HG02678 (cell line): ENCODE results near the gene GATA2.

ENCODE experiments used
- ATAC-seq: cut with Tn5 transposase; IDR thresholded peaks from one replicate; pipeline ENCODE4 v1.9.1; 2021; ENCODE audit warnings: mild to moderate bottlenecking, moderate library complexity; ENCODE audit not compliant: unreplicated experiment

GATA2 gene

DNA sequence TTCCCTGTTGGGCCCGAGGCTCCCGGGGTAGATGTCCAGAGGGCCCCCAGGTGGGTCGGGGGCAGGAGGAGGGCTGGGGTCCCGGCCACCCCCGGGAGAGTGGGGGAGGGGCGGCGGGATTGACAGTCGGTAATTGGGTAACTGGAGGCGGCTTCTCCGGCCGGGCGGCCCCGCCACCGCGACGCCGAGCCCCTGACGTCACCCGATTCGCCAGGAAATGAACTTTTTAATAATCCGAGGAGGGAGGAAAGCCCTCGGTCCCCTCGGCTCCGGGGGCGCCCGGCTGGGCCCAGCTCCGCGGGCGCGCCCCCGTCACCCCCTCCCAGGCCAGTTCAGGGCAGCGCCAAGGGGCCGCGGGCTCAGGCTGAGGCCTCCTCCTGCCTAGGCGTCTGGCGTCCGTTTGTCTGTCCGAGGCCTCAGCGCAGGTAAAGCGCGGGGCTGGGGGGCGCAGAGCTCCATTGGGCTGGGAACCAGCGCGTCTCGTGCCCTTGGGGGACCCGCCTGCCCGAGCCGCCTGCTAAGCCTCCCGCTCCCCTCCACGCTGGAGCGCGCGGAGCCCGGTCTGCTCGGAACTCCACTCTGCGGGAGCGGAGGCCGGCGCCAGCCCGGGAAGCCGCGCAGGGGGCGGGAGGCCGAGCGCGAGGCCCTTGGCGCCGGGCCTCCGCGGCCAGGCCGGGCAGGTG is 3.9 kb downstream of the GATA2 start:
- ATAC-seq, result no peak

GRCh38 chr3:128488636-128488990 is 4.4 kb downstream of the GATA2 start:
- no peak for ATAC-seq

GRCh38 chr3:128487813-128488635 is 5.0 kb downstream of the GATA2 start:
- ATAC-seq, result no peak

GRCh38 chr3:128487538-128487812 is 5.5 kb downstream of the GATA2 start:
- ATAC-seq, result no peak

- ATAC-seq, result no peak
Measured at GRCh38 chr3:128486681-128487537, 6.1 kb downstream of the GATA2 start.

GRCh38 chr3:128486205-128486628 is 6.8 kb downstream of the GATA2 start:
- no peak for ATAC-seq

DNA sequence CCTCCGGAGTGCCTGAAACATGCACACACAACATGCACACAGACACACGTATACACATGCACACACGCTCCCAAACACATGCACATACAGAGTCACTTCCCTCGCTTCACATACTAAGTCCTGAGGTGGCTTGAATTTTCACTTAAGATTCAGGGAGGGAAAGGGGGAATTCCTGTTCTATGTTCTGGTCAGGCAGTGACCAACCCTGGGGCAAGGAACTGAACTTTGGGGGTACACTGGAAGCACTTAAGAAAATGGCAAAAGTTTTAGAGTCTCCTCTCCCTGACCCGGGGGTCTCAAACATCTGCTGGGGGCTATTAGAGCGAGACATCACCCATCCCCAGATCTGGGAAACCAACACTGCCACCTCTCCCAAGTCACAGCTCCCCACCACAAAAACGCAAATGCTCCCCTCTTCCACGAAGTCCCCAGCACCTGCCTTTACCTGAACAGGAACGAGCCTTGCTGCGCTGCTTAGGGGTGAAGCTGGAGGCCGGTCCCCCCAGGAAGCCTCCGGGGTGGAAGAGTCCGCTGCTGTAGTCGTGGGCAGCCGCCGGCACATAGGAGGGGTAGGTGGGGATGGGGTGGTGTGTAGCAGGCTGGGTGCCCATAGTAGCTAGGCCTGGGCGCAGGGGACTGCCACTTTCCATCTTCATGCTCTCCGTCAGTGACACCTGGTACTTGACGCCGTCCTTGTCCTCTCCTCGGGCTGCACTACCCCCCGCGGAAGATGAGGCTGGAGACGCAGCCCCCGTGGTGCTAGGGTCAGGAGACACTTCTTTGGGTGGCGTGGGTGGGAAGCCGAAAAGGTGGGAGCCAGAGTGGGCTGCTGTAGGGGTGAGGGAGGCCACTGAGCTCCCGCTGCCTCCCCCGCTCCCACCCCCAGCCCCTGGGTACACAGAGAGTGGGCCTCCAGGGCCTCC is 7.5 kb downstream of the GATA2 start:
- ATAC-seq, result no peak

DNA sequence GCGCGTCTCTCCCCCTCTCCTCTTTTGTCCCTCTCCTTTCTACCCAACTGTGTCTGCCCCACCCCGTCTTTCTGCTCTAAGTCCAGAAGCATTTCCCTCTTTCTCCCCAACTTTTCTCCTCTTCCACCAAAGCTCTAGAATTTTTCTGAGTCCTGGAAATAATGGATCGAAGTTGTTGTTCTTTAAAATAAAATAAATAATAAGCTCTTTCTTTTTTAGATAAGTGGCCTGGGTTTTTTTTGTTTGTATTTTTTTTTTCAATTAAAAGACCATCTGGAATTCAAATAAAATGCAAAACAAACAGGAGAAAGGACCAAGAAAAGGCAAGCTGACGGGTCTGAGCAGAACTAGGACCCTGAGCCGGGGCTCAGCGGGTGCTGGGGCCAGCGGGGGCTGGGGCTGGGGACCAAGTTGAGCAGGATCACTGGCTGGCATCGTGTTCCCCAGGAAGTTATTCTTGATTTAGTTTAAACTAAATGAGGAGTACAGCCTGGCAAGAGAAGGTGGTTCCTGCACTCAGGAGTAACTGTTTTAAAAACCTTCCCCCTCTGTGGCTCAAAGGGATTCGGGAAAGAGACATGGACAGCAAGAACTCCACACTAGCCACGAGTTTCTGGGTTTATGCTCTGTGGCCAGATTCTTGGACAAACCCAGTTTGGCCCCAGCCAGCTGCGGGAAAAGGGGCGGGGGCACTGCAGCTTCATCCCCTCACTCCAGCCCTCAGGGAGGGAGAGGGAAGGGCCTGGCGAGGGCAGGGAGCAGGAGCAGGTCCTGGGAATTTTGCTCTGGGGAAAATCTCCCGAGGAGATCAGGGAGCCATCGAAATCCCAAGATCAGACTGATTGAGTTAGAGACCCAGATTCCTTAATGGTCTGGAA is 8.4 kb downstream of the GATA2 start:
- ATAC-seq, result no peak

GRCh38 chr3:128483657-128484403 is 9.2 kb downstream of the GATA2 start:
- ATAC-seq, result no peak

GRCh38 chr3:128482666-128483656 is 10.0 kb downstream of the GATA2 start:
- no peak for ATAC-seq

DNA sequence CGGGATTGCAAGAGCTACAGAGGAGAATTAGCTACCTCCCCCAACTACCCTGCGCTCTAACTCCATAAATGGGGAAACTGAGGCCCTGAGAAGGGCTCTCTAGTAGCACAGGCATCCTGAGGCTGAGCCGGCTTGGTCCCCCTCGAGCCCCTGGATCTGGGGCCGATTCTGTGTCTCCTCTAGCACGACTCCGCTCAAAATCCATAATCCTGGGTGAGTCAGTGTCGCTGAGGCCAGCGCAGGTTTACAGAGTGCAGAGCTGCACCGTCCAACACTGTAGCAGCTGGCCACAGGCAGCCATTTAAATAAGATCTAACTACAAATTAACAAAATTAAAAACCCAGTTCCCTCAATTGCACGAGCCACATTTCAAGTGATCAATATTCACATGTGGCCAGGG is 10.8 kb downstream of the GATA2 start:
- no peak for ATAC-seq

DNA sequence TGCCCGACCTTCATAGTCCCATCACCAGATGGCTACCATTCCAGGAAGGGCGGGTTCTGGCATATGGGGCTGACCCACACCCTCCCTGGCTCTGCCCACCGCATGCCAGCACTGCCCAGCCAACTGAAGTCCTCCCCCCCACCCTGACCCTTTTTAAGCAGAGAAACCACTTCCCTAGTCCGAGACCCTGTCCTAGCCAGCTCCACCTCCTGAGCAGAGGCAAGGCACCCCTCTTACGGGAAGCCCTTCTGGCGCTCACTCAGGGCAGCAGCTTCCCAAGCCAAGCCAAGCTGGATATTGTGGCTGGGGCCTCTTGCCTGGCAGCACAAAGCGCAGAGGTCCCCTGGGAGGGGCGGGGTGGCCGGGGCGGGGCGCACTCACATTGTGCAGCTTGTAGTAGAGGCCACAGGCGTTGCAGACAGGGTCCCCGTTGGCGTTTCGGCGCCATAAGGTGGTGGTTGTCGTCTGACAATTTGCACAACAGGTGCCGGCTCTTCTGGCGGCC is 11.5 kb downstream of the GATA2 start:
- no peak for ATAC-seq

DNA sequence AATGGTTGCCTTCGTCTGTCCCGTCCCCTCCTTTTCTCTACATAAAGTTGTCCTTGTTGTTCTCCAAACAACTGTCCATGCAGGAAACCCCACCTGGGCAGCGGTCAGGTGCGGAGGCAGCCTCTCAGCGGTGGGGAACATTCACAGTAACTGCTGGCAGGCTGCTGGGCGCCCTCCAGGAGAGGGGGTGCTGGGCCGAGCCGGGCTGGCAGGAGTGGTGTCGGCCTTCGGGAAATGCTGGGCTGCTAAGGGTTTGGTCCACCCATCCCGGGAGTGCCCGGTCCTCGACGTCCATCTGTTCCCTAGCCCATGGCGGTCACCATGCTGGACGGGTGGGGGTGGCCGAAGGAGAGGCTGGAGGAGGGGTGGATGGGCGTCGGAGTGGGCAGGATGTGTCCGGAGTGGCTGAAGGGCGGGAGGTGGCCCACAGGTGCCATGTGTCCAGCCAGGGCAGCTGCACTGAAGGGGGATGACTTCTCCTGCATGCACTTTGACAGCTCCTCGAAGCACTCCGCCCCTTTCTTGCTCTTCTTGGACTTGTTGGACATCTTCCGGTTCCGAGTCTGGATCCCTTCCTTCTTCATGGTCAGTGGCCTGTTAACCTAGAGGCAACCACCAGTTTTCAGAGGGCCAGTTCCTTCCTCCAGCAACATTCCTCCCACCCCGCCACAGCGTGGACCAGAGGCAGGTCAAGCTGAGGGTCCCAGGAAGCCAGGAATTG is 12.1 kb downstream of the GATA2 start:
- ATAC-seq, result no peak

GRCh38 chr3:128480278-128480677 is 12.7 kb downstream of the GATA2 start:
- ATAC-seq, result no peak

GRCh38 chr3:128479558-128480086 is 13.4 kb downstream of the GATA2 start:
- no peak for ATAC-seq

- ATAC-seq, result no peak
Measured at GRCh38 chr3:128478576-128479506, 14.2 kb downstream of the GATA2 start.
